Activated naive CD8-positive, alpha-beta T cell treated with anti-CD3 and anti-CD28 coated beads for 36 hours (primary cell): ENCODE results near the gene FHIT. TPM values are rescaled to one million over a fixed set of nuclear protein-coding genes. Genes with fewer than 3 reads are reported as not detected.

Experiments used
- DNase-seq: peaks from one replicate; pipeline ENCODE4 v3.0.0; 2021
- H3K27ac Mint-ChIP-seq: one replicate; pipeline ENCODE4 v1.8.0; 2022; ENCODE audit warnings: mild to moderate bottlenecking, moderate library complexity, mixed read lengths
- H3K27me3 Mint-ChIP-seq: one replicate; pipeline ENCODE4 v1.8.0; 2022; ENCODE audit warnings: mild to moderate bottlenecking, mixed read lengths
- H3K36me3 Mint-ChIP-seq: one replicate; pipeline ENCODE4 v1.8.0; 2021; ENCODE audit warnings: mild to moderate bottlenecking, mixed read lengths
- H3K4me1 Mint-ChIP-seq: one replicate; pipeline ENCODE4 v1.8.0; 2021; ENCODE audit warnings: mixed read lengths
- H3K4me3 Mint-ChIP-seq: one replicate; pipeline ENCODE4 v1.8.0; 2022; ENCODE audit warnings: mild to moderate bottlenecking, moderate library complexity, mixed read lengths
- H3K9me3 Mint-ChIP-seq: one replicate; pipeline ENCODE4 v1.8.0; 2022; ENCODE audit warnings: mixed read lengths
- total RNA-seq, 2 experiments: library from RNA; stranded (reverse); gene quantifications; one replicate each; pipeline ENCODE4 v1.2.3, GENCODE V29; 2021

Gene FHIT
- total RNA-seq, 2 experiments from 2014 or later, result 8.6 to 9.0 TPM

DNA sequence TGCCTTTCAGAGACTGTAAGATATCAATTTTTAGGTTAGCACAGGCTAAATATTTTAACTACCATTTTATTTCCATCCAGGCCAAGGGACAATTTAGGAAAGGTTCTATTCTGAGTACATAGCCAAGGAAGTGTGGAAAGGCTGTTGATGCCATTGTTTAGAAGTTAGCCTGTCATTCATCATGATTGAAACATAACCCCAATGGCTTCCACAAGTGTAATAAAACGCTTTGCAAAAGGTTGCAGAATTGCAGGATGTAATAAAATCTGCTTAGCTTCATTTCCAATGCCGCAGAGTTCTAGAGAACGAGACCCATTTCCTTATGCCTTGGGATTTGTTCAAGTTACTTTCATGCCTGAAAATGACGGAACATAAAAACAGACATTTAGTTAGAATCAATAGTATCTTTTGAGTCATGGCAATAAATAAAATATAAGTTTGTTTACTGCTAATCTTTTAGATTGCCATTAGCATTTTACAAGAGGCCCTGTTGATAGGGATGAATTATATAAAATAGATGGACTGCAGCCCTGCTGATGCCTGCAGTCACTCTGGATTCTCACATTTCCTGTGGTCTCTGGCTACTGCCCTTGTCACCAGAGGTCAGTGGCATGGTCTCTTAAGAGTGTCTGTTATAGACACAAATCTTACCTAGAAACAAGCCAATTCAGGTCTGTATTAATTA, 1523.2 kb downstream of the FHIT start:
- Mint-ChIP-seq H3K27me3 (peaks cover 5% of the 10 kb centered on the region), H3K4me3 (no peak overlapping the region), H3K4me1 (peaks cover 20% of the 10 kb centered on the region), H3K27ac (no peak overlapping the region), H3K36me3 (no peaks in the 10 kb centered on the region), H3K9me3 (peaks cover 10% of the 10 kb centered on the region)
- no peak for DNase-seq

DNA sequence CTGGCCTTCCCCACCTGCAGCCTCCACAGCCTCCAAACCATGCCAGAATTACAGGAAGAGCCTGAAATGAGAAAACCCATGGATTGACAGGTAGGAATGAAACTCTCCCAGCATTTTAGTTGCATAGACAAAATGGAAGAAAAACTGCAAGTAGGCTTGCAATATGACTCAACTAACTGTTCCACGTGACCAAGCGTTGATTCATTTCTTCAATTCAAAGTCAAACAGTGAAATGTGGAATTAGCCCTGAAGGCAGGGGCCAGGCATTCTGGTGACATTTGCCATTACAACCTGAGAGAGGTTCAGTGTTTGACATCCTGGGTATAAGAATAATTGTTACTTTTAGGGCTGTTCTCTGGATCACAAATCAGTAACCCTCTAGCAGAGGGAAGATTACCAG, 1525.0 kb downstream of the FHIT start:
- H3K27me3 Mint-ChIP-seq, result peaks cover 5% of the 10 kb centered on the region
- peaks cover 10% of the 10 kb centered on the region for H3K9me3 Mint-ChIP-seq
- H3K4me3 Mint-ChIP-seq, result no peak overlapping the region
- H3K27ac Mint-ChIP-seq, result no peak overlapping the region
- H3K4me1 Mint-ChIP-seq, result peaks cover 3% of the 10 kb centered on the region
- no peak for DNase-seq
- H3K36me3 Mint-ChIP-seq, result no peaks in the 10 kb centered on the region

DNA sequence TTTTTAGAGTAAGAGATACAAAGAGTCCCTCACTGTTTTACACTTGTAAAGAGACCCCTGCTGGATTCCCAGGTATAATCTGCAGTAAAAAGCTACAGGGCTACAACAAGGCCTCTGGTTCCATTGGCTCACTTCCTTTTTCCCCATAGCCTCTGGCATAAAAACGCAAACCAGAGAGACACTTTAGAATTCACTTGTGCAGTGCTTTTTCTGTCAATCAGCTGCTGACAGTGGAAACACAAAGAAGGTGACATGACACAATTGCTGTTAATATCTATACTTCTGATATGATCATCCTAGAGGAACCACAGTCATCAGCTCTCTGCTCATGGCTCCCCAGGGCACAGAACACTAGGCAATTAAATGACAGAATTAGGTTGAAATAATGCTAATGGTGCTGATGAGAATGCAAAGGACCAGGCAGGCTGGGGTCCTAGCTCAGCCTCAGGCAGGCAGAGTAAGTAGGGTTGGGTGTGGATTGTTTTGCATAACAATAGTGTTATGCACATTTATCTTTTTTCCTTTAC, 1533.5 kb downstream of the FHIT start:
- H3K4me1 Mint-ChIP-seq, result no peaks in the 10 kb centered on the region
- no peak overlapping the region for H3K4me3 Mint-ChIP-seq
- no peak for DNase-seq
- H3K27ac Mint-ChIP-seq, result no peak overlapping the region
- peaks cover 3% of the 10 kb centered on the region for H3K36me3 Mint-ChIP-seq
- peaks cover 10% of the 10 kb centered on the region for H3K9me3 Mint-ChIP-seq
- no peaks in the 10 kb centered on the region for H3K27me3 Mint-ChIP-seq

DNA sequence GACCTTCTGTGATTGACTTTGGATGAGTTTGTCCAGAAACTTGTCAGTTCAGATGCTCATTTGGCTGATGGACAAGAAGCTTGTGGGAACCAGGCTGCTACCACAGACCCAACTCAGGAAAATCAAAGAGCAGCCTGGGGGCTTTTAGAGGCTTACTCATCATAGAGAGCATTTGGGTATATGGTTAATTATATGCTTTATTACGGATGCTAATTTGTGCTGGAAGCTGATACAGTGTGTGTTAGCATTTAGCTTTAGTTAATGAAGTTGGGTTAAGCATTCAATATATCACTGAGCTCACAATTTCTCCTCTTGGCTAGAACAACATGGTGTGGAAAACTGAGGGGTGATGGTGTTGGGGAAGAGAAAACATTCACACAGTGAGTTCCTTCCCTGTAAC, 1537.2 kb downstream of the FHIT start:
- H3K4me1 Mint-ChIP-seq, result no peaks in the 10 kb centered on the region
- H3K4me3 Mint-ChIP-seq, result no peak overlapping the region
- peaks cover 10% of the 10 kb centered on the region for H3K9me3 Mint-ChIP-seq
- H3K36me3 Mint-ChIP-seq, result peaks cover 3% of the 10 kb centered on the region
- no peak for DNase-seq
- no peak overlapping the region for H3K27ac Mint-ChIP-seq
- no peaks in the 10 kb centered on the region for H3K27me3 Mint-ChIP-seq

DNA sequence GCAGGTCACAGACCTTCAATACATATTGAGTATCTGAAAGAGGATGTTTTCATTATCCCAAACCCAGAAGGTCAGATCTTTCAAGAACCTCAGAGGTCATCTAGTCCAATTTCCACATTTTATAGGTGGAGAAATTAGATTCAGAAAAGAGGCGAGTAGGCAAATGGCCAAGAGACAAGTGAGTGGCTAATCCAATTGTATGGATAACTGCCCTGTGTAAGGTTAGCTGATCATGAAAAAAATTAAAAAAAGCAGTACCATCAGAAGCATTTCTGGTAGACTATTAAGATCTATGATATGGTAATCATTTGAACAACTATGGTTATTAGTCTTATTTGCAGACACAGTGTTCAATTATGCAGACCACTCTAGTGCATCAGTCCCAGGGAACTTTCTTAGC, 1540.7 kb downstream of the FHIT start:
- no peak for DNase-seq
- H3K27me3 Mint-ChIP-seq, result no peaks in the 10 kb centered on the region
- no peak overlapping the region for H3K4me3 Mint-ChIP-seq
- H3K36me3 Mint-ChIP-seq, result peaks cover 1% of the 10 kb centered on the region
- H3K4me1 Mint-ChIP-seq, result no peaks in the 10 kb centered on the region
- H3K27ac Mint-ChIP-seq, result no peak overlapping the region
- peaks cover 10% of the 10 kb centered on the region for H3K9me3 Mint-ChIP-seq

DNA sequence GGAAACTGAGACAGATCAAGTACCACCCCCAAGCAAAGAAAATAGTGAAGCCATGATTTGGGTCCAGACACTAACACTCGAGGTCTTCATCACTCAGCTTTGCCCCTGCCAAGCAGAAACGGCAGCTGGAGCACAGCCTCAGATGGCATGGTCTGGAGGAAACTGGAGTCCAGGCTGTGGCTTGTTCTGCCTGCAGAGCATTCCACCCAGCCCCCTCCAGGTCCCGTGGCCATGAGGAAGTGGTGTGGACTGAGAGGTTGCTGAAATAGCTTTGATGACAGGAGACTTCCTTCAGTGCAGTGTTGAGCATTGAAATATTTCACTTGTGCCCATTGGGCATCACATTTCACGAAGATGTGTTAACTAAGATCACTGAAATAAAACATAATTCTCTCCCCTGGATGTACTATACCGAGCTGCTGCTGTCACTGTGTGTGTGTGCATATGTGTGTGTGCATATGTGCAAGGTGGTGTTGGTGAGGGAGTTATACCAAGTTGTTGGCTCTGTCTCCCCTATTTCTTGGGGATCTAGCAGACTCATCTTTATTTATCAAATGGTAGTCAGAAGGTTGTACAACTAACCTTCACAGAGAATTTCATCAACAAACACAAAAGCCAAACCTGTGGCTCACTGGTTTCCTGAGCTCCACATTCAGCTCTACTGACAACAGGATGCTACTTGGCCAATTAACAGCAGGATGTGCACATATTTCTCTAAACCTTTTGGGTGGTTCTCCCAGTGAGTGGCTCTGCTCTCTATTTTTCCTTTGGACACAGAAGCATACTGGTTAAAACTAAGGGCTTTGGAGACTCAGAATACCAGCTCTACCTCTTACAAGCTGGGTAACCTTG, 1541.3 kb downstream of the FHIT start:
- DNase-seq, result no peak
- H3K27ac Mint-ChIP-seq, result no peak overlapping the region
- H3K36me3 Mint-ChIP-seq, result no peaks in the 10 kb centered on the region
- H3K4me1 Mint-ChIP-seq, result no peaks in the 10 kb centered on the region
- H3K4me3 Mint-ChIP-seq, result no peak overlapping the region
- no peaks in the 10 kb centered on the region for H3K27me3 Mint-ChIP-seq
- H3K9me3 Mint-ChIP-seq, result peaks cover 6% of the 10 kb centered on the region

DNA sequence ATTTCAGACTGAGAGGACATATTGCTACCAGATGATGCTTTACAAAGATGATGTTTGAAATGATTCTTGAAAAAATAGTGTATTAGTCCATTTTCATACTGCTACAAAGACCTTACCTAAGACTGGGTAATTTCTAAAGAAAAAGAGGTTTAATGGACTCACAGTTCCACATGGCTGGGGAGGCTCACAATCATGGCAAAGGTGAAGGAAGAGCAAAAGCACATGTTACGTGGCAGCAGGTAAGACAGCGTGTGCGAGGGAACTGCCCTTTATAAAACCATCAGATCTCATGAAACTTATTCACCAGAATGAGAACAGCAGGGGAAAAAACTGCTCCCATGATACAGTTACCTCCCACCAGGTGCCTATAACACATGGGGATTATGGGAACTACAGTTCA, 1543.0 kb downstream of the FHIT start:
- no peak for DNase-seq
- no peak overlapping the region for H3K4me3 Mint-ChIP-seq
- no peaks in the 10 kb centered on the region for H3K27me3 Mint-ChIP-seq
- H3K27ac Mint-ChIP-seq, result no peak overlapping the region
- H3K36me3 Mint-ChIP-seq, result no peaks in the 10 kb centered on the region
- H3K9me3 Mint-ChIP-seq, result peaks cover 2% of the 10 kb centered on the region
- H3K4me1 Mint-ChIP-seq, result no peaks in the 10 kb centered on the region

DNA sequence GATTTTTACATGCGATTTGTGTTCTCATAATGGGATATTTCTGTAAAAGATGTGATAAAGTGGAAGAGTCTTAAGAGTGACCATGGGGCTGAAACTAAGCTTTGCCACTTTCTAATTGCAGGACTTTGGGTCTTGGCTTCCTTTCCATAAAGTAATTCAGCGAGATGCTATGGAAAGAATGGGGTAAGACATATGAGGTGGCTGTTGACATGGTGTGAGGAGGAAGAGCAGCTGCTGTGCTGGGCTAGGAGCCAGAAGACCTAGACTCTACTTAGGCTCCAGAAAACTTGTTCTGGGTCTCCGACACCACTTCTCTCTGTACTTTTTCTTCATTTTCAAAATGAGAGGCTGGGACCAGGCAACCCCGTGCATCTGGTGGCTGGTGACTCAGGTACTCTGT, 1547.0 kb downstream of the FHIT start:
- DNase-seq, result no peak
- Mint-ChIP-seq H3K36me3 (no peaks in the 10 kb centered on the region), H3K27ac (no peak overlapping the region), H3K9me3 (no peaks in the 10 kb centered on the region), H3K4me3 (no peak overlapping the region), H3K27me3 (no peaks in the 10 kb centered on the region), H3K4me1 (no peaks in the 10 kb centered on the region)

DNA sequence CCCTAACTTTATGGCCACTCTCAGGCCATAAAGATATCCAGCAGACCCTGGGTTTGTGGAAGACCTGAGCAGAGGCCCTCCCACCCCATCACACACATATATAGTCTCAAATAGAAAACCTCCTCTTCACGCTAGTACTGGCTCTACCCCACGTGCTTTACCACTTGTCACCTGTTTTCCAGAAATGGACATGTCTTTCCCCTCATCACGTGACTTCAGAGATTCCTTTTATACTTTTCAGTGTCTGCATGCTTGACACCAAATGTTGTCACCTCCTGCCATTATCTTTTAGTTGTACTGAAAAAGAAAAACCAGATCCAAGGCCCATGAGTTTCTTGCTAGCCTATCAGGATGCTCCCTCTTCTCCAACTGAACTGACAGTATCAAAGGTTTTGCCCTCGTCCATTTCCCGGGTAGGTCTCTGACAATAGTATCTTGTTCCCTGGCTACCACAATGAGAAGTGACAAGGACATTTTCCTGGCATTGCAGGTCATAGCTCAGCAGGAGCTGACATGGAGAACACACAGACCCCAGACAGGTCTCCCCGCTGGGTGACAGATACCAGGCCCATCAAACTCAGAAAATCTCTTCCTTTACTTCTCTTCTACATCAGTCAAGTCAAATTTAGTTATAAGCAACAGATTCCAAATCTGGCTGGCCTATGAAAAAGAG, 1551.5 kb downstream of the FHIT start:
- H3K4me1 Mint-ChIP-seq, result no peaks in the 10 kb centered on the region

More for the DNA sequence above, 1551.5 kb downstream of the FHIT start:
- no peak for DNase-seq
- no peaks in the 10 kb centered on the region for H3K9me3 Mint-ChIP-seq
- H3K27me3 Mint-ChIP-seq, result no peaks in the 10 kb centered on the region
- H3K36me3 Mint-ChIP-seq, result no peaks in the 10 kb centered on the region
- no peak overlapping the region for H3K4me3 Mint-ChIP-seq
- no peak overlapping the region for H3K27ac Mint-ChIP-seq
